Natural killer cell (primary cell): Measurements from ENCODE around the gene KIAA1958. TPM values are rescaled to one million over a fixed set of nuclear protein-coding genes. Genes with fewer than 3 reads are reported as not detected.
A peak's percentile ranks its signal among the peaks of the same experiment; 100 is the strongest.

Experiments
- ATAC-seq, 3 donors: fragments of 150-1000 bp in 2 of 3; fragments of 200-7000 bp in 1 of 3; cut with Tn5 transposase; 1 replicate in 1 of 3; 2 replicates in 2 of 3; pipeline ENCODE4 v1.10.0; 2021; ENCODE audit warnings: mild to moderate bottlenecking in 2 of 3, moderate library complexity in 2 of 3
- DNase-seq, 2 donors: peaks; one replicate each; pipeline versions ENCODE4 v3.0.0 to v3.0.0-alpha.2; 2013 to 2021; ENCODE audit warnings: mixed read lengths in 1 of 2
- H3K27ac ChIP-seq: one replicate; pipeline ENCODE4 v1.5.1; 2013; ENCODE audit warnings: mild to moderate bottlenecking, low read length
- H3K27me3 ChIP-seq: one replicate; pipeline ENCODE4 v1.6.1; 2013; ENCODE audit warnings: low read length; ENCODE audit not compliant: control insufficient read depth, insufficient read depth
- H3K36me3 ChIP-seq: one replicate; pipeline ENCODE4 v1.6.1; 2013; ENCODE audit warnings: low read length; ENCODE audit not compliant: control insufficient read depth, insufficient read depth
- H3K4me1 ChIP-seq: one replicate; pipeline ENCODE4 v1.6.1; 2013; ENCODE audit warnings: low read length; ENCODE audit not compliant: control insufficient read depth, insufficient read depth
- H3K4me3 ChIP-seq: one replicate; pipeline ENCODE4 v1.5.1; 2013; ENCODE audit warnings: low read length
- H3K9me3 ChIP-seq: one replicate; pipeline ENCODE4 v1.6.1; 2013; ENCODE audit warnings: low read length; ENCODE audit not compliant: control insufficient read depth, insufficient read depth
- H3K27ac Mint-ChIP-seq, 2 donors: one replicate each; pipeline ENCODE4 v1.8.0; 2022; ENCODE audit warnings: mild to moderate bottlenecking in 2 of 2, mixed read lengths in 2 of 2, moderate library complexity in 1 of 2
- H3K27me3 Mint-ChIP-seq, 2 donors: one replicate each; pipeline ENCODE4 v1.8.0; 2022; ENCODE audit warnings: low read depth in 2 of 2, mixed read lengths in 2 of 2
- H3K36me3 Mint-ChIP-seq: one replicate; pipeline ENCODE4 v1.8.0; 2022; ENCODE audit warnings: mixed read lengths
- H3K4me1 Mint-ChIP-seq, 2 donors: one replicate each; pipeline ENCODE4 v1.8.0; 2022; ENCODE audit warnings: mixed read lengths in 2 of 2
- H3K4me3 Mint-ChIP-seq: one replicate; pipeline ENCODE4 v1.8.0; 2022; ENCODE audit warnings: mild to moderate bottlenecking, moderate library complexity, mixed read lengths
- H3K9me3 Mint-ChIP-seq, 2 donors: one replicate each; pipeline ENCODE4 v1.8.0; 2022; ENCODE audit warnings: mixed read lengths in 2 of 2
- CTCF ChIP-seq: fragments of 200-600 bp; IDR thresholded peaks from one replicate; pipeline ENCODE4 v1.8.0; 2022; ENCODE audit warnings: antibody characterized with exemption
- WGBS: methylation state at CpG from one replicate; pipeline ENCODE4 v1.1.7; 2013; ENCODE audit warnings: missing lambda C conversion rate; ENCODE audit not compliant: insufficient coverage; 5-methylcytosine and 5-hydroxymethylcytosine counted together
- intact Hi-C: fragments of 100-400 bp; cut with micrococcal nuclease; formaldehyde crosslinking; loops from one replicate; pipeline ENCODE4 v1.14.2; 2022
- total RNA-seq, 4 donors: library from RNA; stranded (reverse); fragments of 120-200 nt in 1 of 4; gene quantifications; one replicate each; pipeline versions ENCODE4 v1.2.3 to v1.2.4, GENCODE V29; 2013 to 2022

The KIAA1958 gene
- total RNA-seq, 3 donors from 2014 or later (not counting 1 experiment from before 2014, with no cell fraction given) = 5.4 to 6.1 (median 5.5) TPM

- Histone ChIP-seq H3K9me3 (no peaks in the 10 kb centered on the region), H3K27ac (no peak overlapping the region), H3K27me3 (no peaks in the 10 kb centered on the region), H3K4me3 (no peak overlapping the region), H3K4me1 (peaks cover 9% of the 10 kb centered on the region), H3K36me3 (no peaks in the 10 kb centered on the region)
- H3K27me3 Mint-ChIP-seq = no peaks in the 10 kb centered on the region
- ATAC-seq (no peak), DNase-seq (no peak)
- H3K4me3 Mint-ChIP-seq = peak overlapping the region; percentile 98
- H3K27ac Mint-ChIP-seq = peak overlapping the region; percentile 86 to 91
- peaks cover 19 to 20% of the 10 kb centered on the region in 2 donors for H3K4me1 Mint-ChIP-seq
- no peak for TF ChIP-seq CTCF
- intact Hi-C loops = loop anchor here (5.0 kb wide), 1 partner anchor 232 kb away; the partner anchor contains the start of gene INIP
- WGBS = 100% methylated on average over 1 of the region's 3 CpGs
- H3K36me3 Mint-ChIP-seq = no peaks in the 10 kb centered on the region
- no peaks in the 10 kb centered on the region for H3K9me3 Mint-ChIP-seq
Observed at GRCh38 chr9:112485574-112485973, 1.1 kb upstream of the KIAA1958 start.

GRCh38 chr9:112487008-112487798 lies 576 bp downstream of the KIAA1958 start:
- H3K4me3 ChIP-seq = peak overlapping the region; percentile 52

GRCh38 chr9:112487799-112488340 lies 1.2 kb downstream of the KIAA1958 start:
- ATAC-seq (no peak), DNase-seq (no peak)
- Mint-ChIP-seq H3K9me3 (no peaks in the 10 kb centered on the region), H3K4me3 (peak overlapping the region; percentile 91), H3K4me1 (peaks cover 19 to 20% of the 10 kb centered on the region in 2 donors), H3K27ac (peak overlapping the region; percentile 63 to 69), H3K27me3 (no peaks in the 10 kb centered on the region), H3K36me3 (no peaks in the 10 kb centered on the region)
- WGBS = 50% methylated on average over 11 of the region's 11 CpGs
- Histone ChIP-seq H3K36me3 (no peaks in the 10 kb centered on the region), H3K9me3 (no peaks in the 10 kb centered on the region), H3K27me3 (no peaks in the 10 kb centered on the region), H3K4me3 (peak overlapping the region; percentile 52), H3K4me1 (peaks cover 9% of the 10 kb centered on the region), H3K27ac (no peak overlapping the region)
- intact Hi-C loops = loop anchor here (2.0 to 5.0 kb wide), 2 partner anchors 155 to 229 kb away; partner anchors contain the start of genes INIP and PTBP3
- no peak for TF ChIP-seq CTCF

More at GRCh38 chr9:112487008-112487798, 576 bp downstream of the KIAA1958 start:
- H3K36me3 ChIP-seq = no peaks in the 10 kb centered on the region
- Mint-ChIP-seq H3K4me1 (peaks cover 19 to 20% of the 10 kb centered on the region in 2 donors), H3K27me3 (no peaks in the 10 kb centered on the region), H3K4me3 (peak overlapping the region; percentile 91), H3K27ac (peak overlapping the region; percentile 63 to 69), H3K36me3 (no peaks in the 10 kb centered on the region), H3K9me3 (no peaks in the 10 kb centered on the region)
- peak overlapping the region; percentile 37 for H3K27ac ChIP-seq
- peaks cover 9% of the 10 kb centered on the region for H3K4me1 ChIP-seq
- H3K9me3 ChIP-seq = no peaks in the 10 kb centered on the region
- ATAC-seq = peak; percentile 25 to 58 (median 46)
- intact Hi-C loops = loop anchor here (2.0 to 5.0 kb wide), 2 partner anchors 154 to 230 kb away; partner anchors contain the start of genes INIP and PTBP3
- peak; percentile 40 to 74 for DNase-seq
- no peaks in the 10 kb centered on the region for H3K27me3 ChIP-seq
- TF ChIP-seq CTCF = no peak
- WGBS = under 1% methylated on average over 76 of the region's 80 CpGs
